Endothelial cell of umbilical vein (primary cell): Measurements from ENCODE around the gene ERLEC1. TPM values are rescaled to one million over a fixed set of nuclear protein-coding genes. Genes with fewer than 3 reads are reported as not detected.

ENCODE experiments used
- BruUV-seq: library from RNA; stranded (reverse); fragments of 400-500 nt; replicated peaks from 2 replicates; lab custom pipeline; 2021; lab: Mats Ljungman, UMichigan
- CTCF ChIA-PET: fragments of 300-600, 350-600 bp; sonication (Branson Sonifier 250); formaldehyde crosslinking; loops from one replicate; lab custom pipeline; 2021; ENCODE audit warnings: antibody characterized with exemption, inconsistent platforms; lab: Charles Lee
- POLR2A ChIA-PET: fragments of 300-600, 350-600 bp; sonication (Branson Sonifier 250); formaldehyde crosslinking; loops from one replicate; lab custom pipeline; 2021; ENCODE audit warnings: antibody characterized with exemption, inconsistent platforms; lab: Charles Lee
- DNase-seq: peaks from one replicate; pipeline ENCODE4 v3.0.0-alpha.2; 2011; ENCODE audit warnings: low read depth, low spot score
- FAIRE-seq: peaks from 2 replicates; lab custom pipeline; 2011; peaks lifted over from hg19 to GRCh38; lab: Jason Lieb, UNC
- H2AFZ ChIP-seq: 2 replicates; pipeline ENCODE4 v1.6.0; 2012; ENCODE audit warnings: low read depth, low read length, control low read depth, inconsistent platforms
- H3K27ac ChIP-seq: 2 replicates; pipeline ENCODE4 v1.5.1; 2011; ENCODE audit warnings: low read depth, mild to moderate bottlenecking, control low read depth, low read length, moderate library complexity; ENCODE audit not compliant: insufficient read depth
- H3K27me3 ChIP-seq, 2 experiments: 2 replicates each; pipeline versions ENCODE4 v1.6.0 to v1.6.1; 2011; ENCODE audit warnings: low read length in 2 of 2, mixed read lengths in 1 of 2; ENCODE audit not compliant: control insufficient read depth in 2 of 2, insufficient read depth in 2 of 2
- H3K36me3 ChIP-seq, 2 experiments: 2 replicates in 1 of 2; 3 replicates in 1 of 2; pipeline ENCODE4 v1.5.1; 2011; ENCODE audit warnings: low read length in 2 of 2, mild to moderate bottlenecking in 1 of 2, moderate library complexity in 1 of 2; ENCODE audit not compliant: control insufficient read depth in 2 of 2, insufficient read depth in 2 of 2; ENCODE audit errors: extremely low read depth in 1 of 2
- H3K4me1 ChIP-seq: 3 replicates; pipeline ENCODE4 v1.5.1; 2011; ENCODE audit warnings: mild to moderate bottlenecking, low read length; ENCODE audit not compliant: control insufficient read depth, insufficient read depth; ENCODE audit errors: extremely low read depth
- H3K4me2 ChIP-seq: 2 replicates; pipeline ENCODE4 v1.6.1; 2011; ENCODE audit warnings: low read length, control low read depth, mixed read lengths; ENCODE audit not compliant: insufficient read depth
- H3K4me3 ChIP-seq, 3 experiments: fragments of 200-600 bp in 1 of 3; sonication (generic), shearing (Covaris generic) in 1 of 3; replicated peaks in 1 of 3; 2 replicates each; pipeline ENCODE4 v1.5.1; 2011 to 2016; ENCODE audit warnings: control low read depth in 3 of 3, low read length in 3 of 3, mild to moderate bottlenecking in 2 of 3, inconsistent platforms in 1 of 3, low read depth in 1 of 3, moderate library complexity in 1 of 3; ENCODE audit not compliant: insufficient read depth in 1 of 3
- H3K79me2 ChIP-seq: 2 replicates; pipeline ENCODE4 v1.6.0; 2012; ENCODE audit warnings: low read length, inconsistent platforms; ENCODE audit not compliant: control insufficient read depth, insufficient read depth
- H3K9ac ChIP-seq: replicated peaks from 2 replicates; pipeline ENCODE3; 2011; ENCODE audit warnings: low read length, control low read depth; ENCODE audit not compliant: insufficient read depth; ENCODE audit errors: extremely low read depth
- H3K9me1 ChIP-seq: replicated peaks from 3 replicates; pipeline ENCODE4 v1.6.0; 2011; ENCODE audit warnings: mild to moderate bottlenecking, low read length; ENCODE audit not compliant: control insufficient read depth, insufficient read depth; ENCODE audit errors: extremely low read depth
- H3K9me3 ChIP-seq: replicated peaks from 2 replicates; pipeline ENCODE4 v1.5.1; 2012; ENCODE audit warnings: low read length, inconsistent platforms; ENCODE audit not compliant: control insufficient read depth, insufficient read depth
- H4K20me1 ChIP-seq: replicated peaks from 2 replicates; pipeline ENCODE3; 2011; ENCODE audit warnings: mild to moderate bottlenecking, low read length; ENCODE audit not compliant: control insufficient read depth, insufficient read depth; ENCODE audit errors: extremely low read depth
- CTCF ChIP-seq, 2 donors: IDR thresholded peaks; 1 replicate in 1 of 2; 2 replicates in 1 of 2; pipeline ENCODE4 v1.5.1; 2011; ENCODE audit warnings: low read length in 2 of 2, mild to moderate bottlenecking in 2 of 2, moderate library complexity in 2 of 2, control low read depth in 1 of 2, inconsistent platforms in 1 of 2, low read depth in 1 of 2; ENCODE audit not compliant: insufficient read depth in 1 of 2; ENCODE audit errors: extremely low read depth in 1 of 2
- EZH2 ChIP-seq: IDR thresholded peaks from 2 replicates; pipeline ENCODE4 v1.6.1; 2012; ENCODE audit warnings: borderline replicate concordance, low read depth, mild to moderate bottlenecking, moderate library complexity, low read length, inconsistent platforms; ENCODE audit not compliant: severe bottlenecking
- FOS ChIP-seq: IDR thresholded peaks from 2 replicates; pipeline ENCODE4 v1.6.1; 2011; ENCODE audit warnings: mild to moderate bottlenecking, low read length, moderate library complexity, borderline replicate concordance; ENCODE audit not compliant: insufficient read depth
- GATA2 ChIP-seq: IDR thresholded peaks from 2 replicates; pipeline ENCODE4 v1.7.0; 2011; ENCODE audit warnings: low read depth, mild to moderate bottlenecking, moderate library complexity, mixed read lengths, low read length; ENCODE audit not compliant: insufficient read length, insufficient read depth
- JUN ChIP-seq: IDR thresholded peaks from 2 replicates; pipeline ENCODE4 v1.6.1; 2011; ENCODE audit warnings: borderline replicate concordance, low read depth; ENCODE audit not compliant: insufficient read length, insufficient read depth
- MAX ChIP-seq: IDR thresholded peaks from 2 replicates; pipeline ENCODE4 v1.6.1; 2011; ENCODE audit not compliant: insufficient read depth, insufficient read length
- MYC ChIP-seq: IDR thresholded peaks from one replicate; pipeline ENCODE4 v1.6.1; 2011; ENCODE audit warnings: mild to moderate bottlenecking, low read depth, low read length
- POLR2A ChIP-seq: IDR thresholded peaks from 2 replicates; pipeline ENCODE4 v1.6.1; 2012; ENCODE audit warnings: low read depth, mild to moderate bottlenecking, control low read depth, low read length
- POLR2AphosphoS5 ChIP-seq: IDR thresholded peaks from 2 replicates; pipeline ENCODE4 v1.6.1; 2012; ENCODE audit warnings: low read depth, mild to moderate bottlenecking, control low read depth, low read length, moderate library complexity; ENCODE audit not compliant: insufficient read depth
- dilution Hi-C: fragments of 300-500 bp; cut with MboI; formaldehyde crosslinking; loops from one replicate; pipeline ENCODE4 v1.15.0; 2019; ENCODE audit warnings: low sequenced_read_pairs; ENCODE audit not compliant: extremely low pct_ligation_motif_present
- intact Hi-C: fragments of 100-400 bp; cut with micrococcal nuclease; formaldehyde crosslinking; loops from one replicate; pipeline ENCODE4 v1.10.0; 2022
- polyA plus RNA-seq, 4 experiments: library from polyadenylated mRNA; depleted of rRNA in 3 of 4; stranded (reverse) in 3 of 4; unstranded in 1 of 4; fragments of >200 nt; gene quantifications; 2 replicates each; pipeline versions ENCODE4 v1.2.1 to v1.2.3, GENCODE V29; 2011 to 2012; ENCODE audit warnings: missing spikeins in 1 of 4
- total RNA-seq: library from RNA; stranded (reverse); gene quantifications from 2 replicates; pipeline ENCODE4 v1.2.3, GENCODE V29; 2021

The ERLEC1 gene
- total and polyA plus RNA-seq, 2 donors (not counting 3 experiments of a cell fraction or from before 2014, with no cell fraction given), result 23.1 to 37.6 TPM

- H3K79me2 ChIP-seq, result peaks cover 2% of the 10 kb centered on the region
- no peaks in the 10 kb centered on the region for H3K9me3 ChIP-seq
- no peaks in the 10 kb centered on the region for H3K27me3 ChIP-seq
- H3K36me3 ChIP-seq, result no peaks in the 10 kb centered on the region
- POLR2A ChIA-PET, result no interaction called here
- H3K4me3 ChIP-seq, result no peak overlapping the region
- no peak overlapping the region for H3K27ac ChIP-seq
- FAIRE-seq (no peak), DNase-seq (no peak)
- no peak overlapping the region for H2AFZ ChIP-seq
- peaks cover 13% of the 10 kb centered on the region for H3K4me1 ChIP-seq
- no peaks in the 10 kb centered on the region for H4K20me1 ChIP-seq
- H3K9ac ChIP-seq, result no peak overlapping the region
- H3K4me2 ChIP-seq, result no peak overlapping the region
- intact Hi-C loops (no loop called here), dilution Hi-C loops (no loop called here)
- TF ChIP-seq MYC (no peak), GATA2 (no peak), POLR2A (no peak), EZH2 (no peak), JUN (no peak), CTCF (IDR thresholded peaks at IDR 0.05; ENCODE audit: extremely low read depth in 1 of 2, insufficient read depth in 1 of 2, low read depth in 1 of 2, low read length in 2 of 2) (no peak), FOS (no peak), MAX (no peak), POLR2AphosphoS5 (no peak)
- H3K9me1 ChIP-seq, result peaks cover 2% of the 10 kb centered on the region
- no TSS peak for BruUV-seq
- CTCF ChIA-PET, result interaction anchor here (0.8 to 1.8 kb wide), 2 partner anchors 29 to 316 kb away, joined by 3 to 7 read pairs; no protein-coding TSS in a partner anchor
These were observed 47.8 kb upstream of the ERLEC1 start for GRCh38 chr2:53739032-53739431.
